GM19239 (cell line): ENCODE data around the gene TMEM119.
"Not testable (repeated sequence)": the region's sequence is repeated elsewhere in the genome, so short reads cannot be mapped to it uniquely, and the experiment has no call there.

Experiments used
- DNase-seq: peaks from one replicate; pipeline ENCODE4 v3.0.0; 2011; ENCODE audit warnings: low spot score; ENCODE audit not compliant: insufficient read length
- FAIRE-seq: peaks from 2 replicates; lab custom pipeline; 2011; peaks lifted over from hg19 to GRCh38; lab: Jason Lieb, UNC

Gene TMEM119

DNA sequence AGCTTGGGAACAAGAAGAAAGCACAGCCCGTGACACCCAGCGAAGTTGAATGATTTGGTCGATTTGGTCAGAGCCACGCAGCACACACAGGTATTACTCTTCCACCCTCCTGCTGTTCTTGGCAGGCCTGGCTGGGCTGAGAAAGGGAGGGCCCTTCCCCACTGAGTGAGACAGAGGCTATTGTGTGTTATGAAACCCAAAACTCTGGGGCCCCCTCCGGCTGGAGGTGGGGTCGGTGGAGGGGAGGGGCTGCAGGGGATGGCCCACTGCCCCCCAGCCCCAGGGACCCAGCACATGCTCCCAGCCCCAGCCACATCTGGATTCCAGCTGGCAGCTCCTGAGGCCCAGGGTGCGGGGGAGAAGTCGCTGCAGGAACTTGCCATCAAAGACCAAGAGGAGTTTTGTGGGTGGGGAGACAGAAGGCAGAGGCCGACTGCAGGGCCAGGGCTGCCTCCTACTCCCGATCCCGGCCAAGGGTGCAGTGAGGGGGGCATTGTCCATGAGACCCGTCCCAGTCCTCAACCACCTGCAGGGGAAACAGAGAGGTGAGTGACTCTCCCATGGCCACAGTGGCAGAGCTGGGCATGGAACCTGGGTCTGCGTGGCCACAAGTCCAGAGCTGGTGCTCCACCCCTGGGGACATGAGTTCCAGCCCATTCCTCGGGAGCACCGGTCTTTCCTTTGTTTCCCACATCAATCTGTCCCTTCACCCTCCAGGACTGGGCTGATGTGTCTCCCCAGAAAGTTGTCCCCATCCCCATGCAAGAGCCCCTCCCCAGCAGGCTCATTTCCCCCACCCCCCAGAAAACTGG, 8.7 kb downstream of the TMEM119 start:
- DNase-seq (no peak), FAIRE-seq (no peak)

- no peak for FAIRE-seq
- no peak for DNase-seq
These were observed 10.1 kb downstream of the TMEM119 start for GRCh38 chr12:108587826-108588225.

DNA sequence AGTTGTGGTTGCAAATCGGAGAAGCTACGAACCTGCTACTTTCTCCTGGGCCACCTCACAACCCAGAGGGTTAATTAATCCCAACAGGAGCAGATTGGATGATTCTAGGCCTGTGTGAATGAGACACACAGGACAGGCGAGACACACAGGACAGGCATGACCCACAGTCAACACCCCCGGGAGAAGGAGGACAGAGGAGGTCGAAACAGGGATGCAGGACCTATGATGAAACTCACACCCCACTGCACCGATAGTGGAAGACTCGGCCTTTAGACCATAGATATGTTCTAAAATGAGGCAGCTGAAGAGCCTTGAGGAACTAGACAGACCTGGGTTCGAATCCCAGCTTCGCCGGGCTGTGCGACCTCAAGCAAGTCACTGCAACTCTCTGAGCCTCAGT, 11.6 kb downstream of the TMEM119 start:
- FAIRE-seq, result no peak
- DNase-seq, result no peak

GRCh38 chr12:108585864-108586263, 12.0 kb downstream of the TMEM119 start:
- FAIRE-seq (no peak), DNase-seq (no peak)

DNA sequence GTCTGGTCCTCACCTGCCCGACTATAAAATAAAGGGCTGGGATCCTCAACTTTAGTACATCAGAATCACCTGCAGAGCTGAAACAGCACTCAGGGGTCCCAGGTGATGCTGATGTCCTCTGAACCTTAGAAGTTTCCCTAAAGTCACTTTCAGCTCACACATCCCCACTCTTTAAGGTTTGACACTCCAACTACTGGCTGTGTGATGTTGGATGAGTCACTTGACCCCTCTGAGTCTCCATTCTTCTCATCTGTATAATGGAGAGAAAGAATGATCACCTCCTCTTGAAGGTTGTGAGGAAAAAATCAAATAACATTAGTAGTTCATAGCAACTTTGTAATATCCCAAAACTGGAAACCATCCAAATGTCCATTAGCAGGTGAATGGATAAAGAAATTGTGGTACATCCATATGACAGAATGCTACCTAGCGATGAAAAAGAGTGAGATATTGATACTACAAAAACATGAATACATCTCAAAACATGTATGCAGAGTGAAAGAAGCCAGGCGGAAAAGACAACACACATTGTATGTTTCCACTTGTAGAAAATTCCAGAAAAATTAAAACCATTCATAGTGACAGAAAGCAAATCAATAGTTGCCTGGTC, 13.3 kb downstream of the TMEM119 start:
- FAIRE-seq, result no peak
- no peak for DNase-seq

DNA sequence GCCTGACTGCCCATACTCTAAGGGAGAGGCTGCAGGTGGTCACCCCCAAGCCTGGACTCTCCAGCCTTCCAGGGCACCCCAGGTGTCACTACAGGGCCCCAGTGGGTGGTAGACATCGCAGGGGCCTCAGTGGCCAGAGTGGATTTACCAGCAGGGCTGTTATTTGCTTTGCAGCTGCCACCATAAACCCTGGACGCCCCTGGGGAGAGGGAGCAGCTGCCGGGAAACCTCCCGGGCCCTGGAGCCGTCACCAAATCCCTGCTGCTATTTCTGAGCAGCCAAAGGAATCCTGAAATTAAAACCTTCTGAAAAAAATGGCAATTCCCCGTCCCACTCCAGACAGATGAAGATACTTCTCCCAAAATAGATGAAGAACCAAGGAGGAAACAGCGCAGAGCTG, 13.9 kb downstream of the TMEM119 start:
- DNase-seq (no peak), FAIRE-seq (no peak)

DNA sequence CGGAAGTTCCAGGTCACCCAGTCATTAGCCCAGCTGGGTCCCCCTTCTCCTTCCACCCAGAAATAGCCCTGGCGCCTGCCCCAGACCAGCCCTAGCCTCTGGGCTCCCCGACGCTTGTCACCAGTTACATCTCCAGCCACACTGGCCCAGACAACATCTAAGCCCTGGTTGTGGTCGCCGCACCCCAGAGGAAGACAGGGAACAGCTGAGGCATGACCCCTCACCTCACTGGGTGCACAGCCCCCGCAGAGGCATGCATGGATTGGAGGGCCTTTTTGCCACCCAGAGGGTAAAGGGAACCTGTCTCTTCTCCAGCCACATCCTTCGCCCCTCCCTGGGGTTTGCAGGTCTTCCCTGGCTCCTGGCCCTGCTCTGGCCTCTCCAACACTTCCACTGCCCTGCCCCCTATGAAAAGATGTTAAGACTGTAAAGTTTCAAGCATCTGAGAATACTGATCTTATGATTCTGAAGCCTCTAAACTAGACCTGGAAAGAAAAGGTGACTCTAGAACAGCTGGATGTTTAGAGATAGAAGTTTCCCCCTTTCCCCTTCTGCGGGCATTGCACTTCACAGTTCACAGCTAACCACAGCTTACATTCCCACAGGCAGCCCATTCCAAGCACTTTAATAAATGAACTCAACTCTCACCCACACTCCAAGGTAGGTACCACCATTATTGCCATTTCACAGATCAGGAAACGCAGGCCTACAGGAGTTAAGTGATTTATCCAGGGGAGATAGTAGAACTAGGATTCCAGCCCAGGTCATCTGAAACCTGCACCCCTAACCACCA, 14.7 kb downstream of the TMEM119 start:
- DNase-seq, result no peak
- no peak for FAIRE-seq

DNA sequence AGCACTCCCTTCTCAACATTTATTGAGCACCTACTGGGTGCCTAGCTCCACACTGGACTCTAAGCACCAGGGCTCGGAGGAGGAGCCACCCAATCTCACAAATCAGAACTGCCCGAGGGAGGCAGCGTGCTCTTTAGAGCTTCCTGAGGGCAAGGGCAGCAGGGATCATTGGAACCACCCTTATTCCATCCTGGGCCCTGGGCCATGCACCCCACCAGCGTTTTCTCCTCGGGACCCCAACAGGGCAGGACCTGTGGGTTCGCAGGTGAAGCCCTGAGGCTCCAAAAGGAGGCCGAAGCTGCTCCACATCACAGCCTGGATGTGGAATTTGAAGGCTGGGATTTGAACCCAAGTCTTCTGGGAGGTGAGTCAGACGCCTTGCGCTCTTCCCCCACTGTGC, 15.4 kb downstream of the TMEM119 start:
- FAIRE-seq (no peak), DNase-seq (no peak)

- DNase-seq, result no peak
- FAIRE-seq, result no peak
These were observed 16.3 kb downstream of the TMEM119 start for GRCh38 chr12:108581311-108582227.

DNA sequence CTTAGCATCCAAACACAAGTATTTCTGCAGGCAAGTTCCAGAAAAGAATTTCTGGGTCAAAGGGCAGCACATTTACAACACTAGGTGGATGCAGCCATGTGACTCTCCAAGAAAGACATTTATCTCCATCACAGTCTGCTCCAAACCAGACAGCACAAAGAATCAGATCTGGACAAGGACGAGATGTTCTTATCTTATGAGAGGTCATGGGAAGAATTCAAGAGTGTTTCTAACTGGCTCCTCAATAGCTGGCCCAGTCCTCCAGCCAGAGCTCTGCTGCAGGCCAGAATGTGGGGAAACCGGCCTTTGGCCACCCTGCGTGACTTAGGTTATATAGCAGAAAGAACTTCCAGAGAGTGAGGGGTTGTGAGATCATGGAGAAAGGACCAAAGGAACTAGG, 17.4 kb downstream of the TMEM119 start:
- DNase-seq (no peak), FAIRE-seq (no peak)

- no peak for DNase-seq
- FAIRE-seq, result no peak
These were observed 19.1 kb downstream of the TMEM119 start for GRCh38 chr12:108578813-108579212.

- DNase-seq (no peak), FAIRE-seq (no peak)
These were observed 19.6 kb downstream of the TMEM119 start for GRCh38 chr12:108578264-108578663.

DNA sequence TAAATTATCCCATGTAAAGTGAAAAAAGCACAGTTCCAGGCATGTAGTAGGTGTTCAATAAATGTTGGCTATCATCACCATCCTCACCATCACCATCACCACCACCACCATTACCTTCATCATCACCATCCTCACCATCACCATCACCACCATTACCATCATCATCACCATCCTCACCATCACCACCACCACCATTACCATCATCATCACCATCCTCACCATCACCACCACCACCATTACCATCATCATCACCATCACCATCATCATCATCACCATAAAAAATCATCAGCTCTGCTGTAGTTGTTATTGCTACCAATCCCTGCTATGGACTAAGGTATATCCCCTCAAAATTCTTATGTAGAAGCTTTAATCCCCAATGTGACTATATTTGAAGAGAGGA, 20.4 kb downstream of the TMEM119 start:
- no peak for FAIRE-seq

DNA sequence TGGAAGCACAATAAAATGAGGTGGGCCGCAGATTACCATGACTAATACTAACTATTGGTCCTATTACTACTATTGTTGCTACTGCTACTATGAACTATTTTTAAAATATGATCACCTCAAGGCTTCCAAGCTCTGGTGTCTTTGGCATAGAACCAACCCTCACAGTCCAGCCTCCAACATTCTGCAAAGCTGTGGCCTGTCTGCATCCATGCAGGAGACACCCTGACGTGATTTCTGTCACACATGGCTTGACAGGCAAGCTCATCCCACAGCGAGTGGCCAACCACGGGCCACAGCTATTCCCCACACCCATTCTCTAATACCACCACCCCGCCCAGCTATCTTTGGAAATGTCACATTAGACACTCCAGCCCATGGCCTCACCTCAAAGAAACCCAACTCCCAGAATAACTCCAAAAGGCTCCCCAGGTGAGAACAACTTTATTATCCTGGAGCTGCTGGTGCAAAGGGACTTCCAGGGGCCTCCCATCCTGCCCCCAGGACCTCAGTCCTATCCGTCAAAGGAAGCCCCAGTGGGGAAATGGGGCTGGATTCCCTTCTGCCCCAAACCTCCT, 21.1 kb downstream of the TMEM119 start:
- no peak for FAIRE-seq

More for the DNA sequence above, 20.4 kb downstream of the TMEM119 start:
- no peak for DNase-seq

DNA sequence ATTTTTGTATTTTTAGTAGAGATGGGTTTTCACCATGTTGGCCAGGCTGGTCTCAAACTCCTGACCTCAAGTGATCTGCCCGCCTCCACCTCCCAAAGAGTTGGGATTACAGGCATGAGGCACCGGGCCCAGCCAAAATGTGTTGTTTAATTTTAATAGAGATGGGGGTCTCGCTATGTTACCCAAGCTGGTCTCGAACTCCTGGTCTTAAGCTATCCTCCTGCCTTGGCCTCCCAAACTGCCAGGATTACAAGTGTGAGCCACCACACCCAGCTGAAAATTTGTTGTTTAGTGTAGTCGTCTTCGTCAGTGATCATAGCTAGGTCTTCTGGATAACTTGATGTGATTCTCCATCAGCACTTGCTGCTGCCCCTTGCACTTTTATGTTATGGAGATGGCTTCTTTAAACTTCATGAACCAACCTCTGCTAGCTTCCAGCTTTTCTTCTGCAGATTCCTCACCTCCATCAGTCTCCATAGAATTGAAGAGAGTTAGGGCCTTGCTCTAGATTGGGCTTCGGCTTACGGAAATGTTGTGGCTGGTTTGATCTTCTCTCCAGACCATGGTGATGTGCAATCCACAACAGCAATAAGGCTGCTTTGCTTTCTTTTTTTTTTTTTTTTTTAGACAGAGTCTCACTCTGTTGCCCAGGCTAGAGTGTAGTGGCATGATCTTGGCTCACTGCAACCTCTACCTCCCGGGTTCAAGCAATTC, 22.5 kb downstream of the TMEM119 start:
- no peak for FAIRE-seq

More for the DNA sequence above, 21.1 kb downstream of the TMEM119 start:
- no peak for DNase-seq

GRCh38 chr12:108574276-108574675, 23.6 kb downstream of the TMEM119 start:
- not testable (repeated sequence) for DNase-seq, FAIRE-seq

More for the DNA sequence above, 22.5 kb downstream of the TMEM119 start:
- DNase-seq, result no peak

DNA sequence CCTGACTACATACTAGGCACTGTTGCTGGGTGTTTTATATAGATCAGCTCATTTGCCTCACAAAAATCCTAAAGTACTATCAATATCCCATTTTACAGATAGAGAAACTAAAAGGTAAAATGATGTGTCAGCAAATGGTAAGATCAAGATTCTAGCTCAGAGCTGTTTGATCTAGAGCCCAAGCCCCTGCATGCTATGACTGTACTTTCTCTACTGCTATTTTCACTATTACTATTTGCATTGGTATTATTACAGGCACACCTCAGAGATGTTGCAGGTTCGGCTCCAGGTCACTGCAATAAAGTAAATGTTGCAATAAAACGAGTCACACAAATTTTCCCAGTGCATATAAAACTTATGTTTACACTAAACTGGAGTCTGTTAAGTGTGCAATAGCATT, 24.6 kb downstream of the TMEM119 start:
- DNase-seq (no peak), FAIRE-seq (peak; percentile 66)

DNA sequence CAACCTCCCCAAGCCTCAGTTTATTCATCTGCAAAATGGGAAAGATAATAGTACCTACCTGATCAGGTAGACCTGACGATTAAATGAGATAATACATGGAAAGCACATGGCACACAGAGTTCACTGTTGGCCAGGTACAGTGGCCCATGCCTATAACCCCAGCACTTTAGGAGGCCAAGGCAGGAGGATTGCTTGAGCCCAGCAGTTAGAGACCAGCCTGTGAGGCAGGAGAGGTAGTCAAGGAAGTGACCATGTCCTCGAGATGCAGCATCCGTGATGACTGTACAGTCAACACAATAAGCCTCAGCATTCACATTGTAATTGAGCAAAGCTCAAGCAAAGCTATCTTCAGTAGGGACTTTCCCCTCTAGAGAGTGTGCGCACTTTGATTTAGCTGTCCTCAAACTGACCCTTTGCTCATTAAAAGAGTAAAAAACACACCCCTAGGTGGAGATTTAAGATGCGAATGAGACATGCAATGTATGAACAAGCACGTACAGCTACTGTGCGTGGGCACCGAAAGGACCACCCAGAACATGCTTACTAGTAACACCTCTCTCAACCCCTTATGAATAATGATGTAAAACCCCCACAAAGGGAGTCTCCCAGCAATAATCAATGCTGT, 25.6 kb downstream of the TMEM119 start:
- DNase-seq (no peak), FAIRE-seq (peak; percentile 89)
